GM19467 (cell line): ENCODE data around the gene C5.

ENCODE experiments used
- ATAC-seq: cut with Tn5 transposase; IDR thresholded peaks from one replicate; pipeline ENCODE4 v1.9.1; 2021; ENCODE audit warnings: mild to moderate bottlenecking, moderate library complexity; ENCODE audit not compliant: unreplicated experiment

Gene C5

DNA sequence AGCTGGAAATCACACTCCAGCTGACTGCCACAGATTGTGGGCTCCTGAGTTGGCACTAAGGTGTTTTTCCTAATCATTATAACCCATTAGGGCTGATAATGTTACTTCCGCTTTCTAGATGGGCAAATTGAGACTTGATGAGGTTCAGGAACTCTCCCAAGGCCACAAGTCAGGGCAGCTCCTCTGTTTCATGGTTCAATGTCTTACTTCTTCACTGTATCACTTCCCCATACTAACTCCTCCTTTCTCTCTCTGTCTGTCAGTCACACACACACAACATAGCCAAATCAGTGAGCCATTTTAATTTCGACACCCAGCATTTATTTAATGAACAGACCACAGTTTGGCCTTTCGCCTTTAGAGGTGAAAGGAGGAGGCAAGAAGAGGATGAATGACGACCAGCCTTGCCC is 105.6 kb downstream of the C5 start:
- ATAC-seq = peak; percentile 91

DNA sequence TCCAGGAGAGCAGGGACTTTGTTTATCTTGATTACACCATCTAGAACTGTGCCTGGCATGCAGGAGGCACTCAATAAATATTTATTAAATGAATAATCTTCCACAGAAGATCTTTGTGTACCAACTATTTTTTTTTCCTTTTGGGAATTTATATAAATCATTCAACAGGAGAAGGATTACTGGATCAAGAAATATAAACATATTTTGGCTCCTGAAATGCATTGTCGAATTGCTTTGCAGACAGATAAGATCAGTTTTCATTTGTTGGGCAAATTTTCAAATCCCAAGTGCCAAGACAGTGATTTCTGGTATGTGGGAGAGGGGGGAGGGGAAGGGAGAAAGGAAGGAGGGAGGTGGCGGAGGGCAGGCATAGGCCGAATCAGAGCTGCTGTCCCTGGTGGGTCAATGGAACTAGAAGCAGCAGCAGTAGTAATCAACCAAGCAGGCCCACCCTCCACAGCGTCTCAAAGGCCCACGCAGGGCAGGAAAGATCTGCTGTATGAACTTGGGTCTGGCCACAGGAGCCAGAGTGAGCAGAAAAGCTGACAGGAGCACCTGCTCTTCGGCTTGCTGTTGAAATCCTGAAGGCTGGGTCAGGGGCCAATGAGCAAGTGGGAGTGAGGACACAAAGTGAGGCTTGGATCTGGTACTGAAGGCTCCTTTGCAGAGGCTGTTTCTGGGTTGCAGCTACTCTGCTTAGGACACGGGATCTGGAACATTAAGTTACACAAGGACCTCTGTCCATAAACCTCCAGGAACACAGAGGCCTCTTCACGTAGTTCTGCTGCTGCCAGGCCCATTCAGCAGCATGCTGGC is 107.7 kb downstream of the C5 start:
- ATAC-seq = no peak

- no peak for ATAC-seq
These were observed 108.9 kb downstream of the C5 start for GRCh38 chr9:120941046-120941770.

- ATAC-seq = no peak
These were observed 109.5 kb downstream of the C5 start for GRCh38 chr9:120940573-120940972.

- ATAC-seq = no peak
These were observed 111.2 kb downstream of the C5 start for GRCh38 chr9:120938851-120939250.

DNA sequence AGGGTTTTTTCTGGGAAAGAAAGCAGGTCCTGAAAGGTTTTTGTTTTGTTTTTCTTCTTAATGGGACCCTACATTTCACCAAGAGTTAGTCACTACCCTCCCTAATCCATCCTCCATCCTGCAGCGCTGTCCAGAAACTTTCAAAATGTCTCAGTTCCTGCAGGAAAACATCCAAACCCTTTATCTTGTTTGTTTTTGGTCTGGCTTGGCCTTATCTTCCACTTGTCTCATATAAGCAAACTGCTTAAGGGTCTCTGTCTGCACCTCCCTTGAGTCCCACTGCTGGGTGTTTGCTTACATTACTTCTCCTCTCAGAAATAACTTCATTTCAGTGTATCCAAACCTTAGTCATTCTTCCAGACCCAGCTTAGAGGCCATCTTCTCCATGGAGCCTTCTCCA is 112.5 kb downstream of the C5 start:
- ATAC-seq = no peak

- ATAC-seq = no peak
These were observed 112.9 kb downstream of the C5 start for GRCh38 chr9:120937127-120937526.

GRCh38 chr9:120936764-120937122 is 113.3 kb downstream of the C5 start:
- ATAC-seq = no peak

GRCh38 chr9:120936011-120936763 is 113.9 kb downstream of the C5 start:
- peak; percentile 37 for ATAC-seq

DNA sequence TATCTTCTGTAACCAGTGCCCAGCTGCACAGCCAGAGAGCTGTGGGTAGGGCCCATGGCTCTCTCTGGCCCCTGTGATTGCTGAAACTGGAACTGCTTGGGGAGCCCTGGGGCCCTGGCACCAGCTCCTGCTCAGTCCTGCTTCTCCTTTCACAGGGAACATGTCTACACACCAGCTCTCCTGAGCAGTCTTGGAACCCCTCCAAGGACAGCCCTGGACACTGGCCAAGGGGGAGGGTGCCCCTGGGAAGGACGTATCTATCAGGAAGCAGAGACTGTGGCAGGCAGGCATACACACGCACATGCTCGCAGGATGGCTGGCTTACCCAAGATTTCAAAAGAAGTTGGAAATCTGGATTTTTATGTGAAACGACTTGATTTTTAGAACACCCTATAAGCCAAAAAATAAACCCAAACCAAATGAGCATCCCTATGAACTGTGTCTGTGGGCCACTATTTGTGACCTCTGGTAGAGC is 114.7 kb downstream of the C5 start:
- no peak for ATAC-seq

- no peak for ATAC-seq
These were observed 115.8 kb downstream of the C5 start for GRCh38 chr9:120934281-120934680.

DNA sequence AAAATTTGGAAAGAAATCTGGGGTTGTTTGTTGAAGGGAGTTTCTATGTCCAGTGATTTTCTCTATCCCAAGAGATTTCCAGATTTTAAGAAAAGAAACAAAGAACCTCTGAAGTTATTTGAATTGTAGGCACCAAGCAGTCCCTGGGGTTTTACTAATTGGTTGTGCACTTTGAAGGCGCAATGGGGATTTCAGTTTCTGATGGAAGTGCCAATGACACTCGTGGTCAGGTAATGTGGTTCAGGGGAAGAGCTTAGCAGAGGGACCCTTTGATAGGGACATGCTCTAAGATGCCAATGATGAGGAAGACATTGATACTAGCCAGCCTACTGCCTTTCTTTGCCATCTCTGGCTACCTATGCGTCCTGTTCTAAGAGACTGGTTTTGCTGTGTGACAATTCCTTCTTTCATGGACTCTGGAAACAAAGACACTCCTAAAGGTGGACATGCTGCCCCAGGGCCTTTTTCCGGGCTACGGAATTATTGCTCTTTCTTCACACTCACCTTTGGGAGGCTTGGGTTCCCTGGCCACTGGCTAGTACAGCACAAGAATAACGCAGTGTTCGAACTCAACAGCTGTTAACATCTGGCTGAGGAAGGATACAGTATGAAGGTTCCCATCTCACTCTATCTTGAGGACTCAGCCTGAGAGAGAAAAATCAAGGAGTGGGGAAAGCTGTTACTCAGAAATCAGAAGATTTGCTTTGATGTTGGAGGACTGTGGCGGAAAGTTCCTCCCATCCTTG is 116.6 kb downstream of the C5 start:
- ATAC-seq = no peak

- no peak for ATAC-seq
These were observed 117.8 kb downstream of the C5 start for GRCh38 chr9:120932086-120932823.

DNA sequence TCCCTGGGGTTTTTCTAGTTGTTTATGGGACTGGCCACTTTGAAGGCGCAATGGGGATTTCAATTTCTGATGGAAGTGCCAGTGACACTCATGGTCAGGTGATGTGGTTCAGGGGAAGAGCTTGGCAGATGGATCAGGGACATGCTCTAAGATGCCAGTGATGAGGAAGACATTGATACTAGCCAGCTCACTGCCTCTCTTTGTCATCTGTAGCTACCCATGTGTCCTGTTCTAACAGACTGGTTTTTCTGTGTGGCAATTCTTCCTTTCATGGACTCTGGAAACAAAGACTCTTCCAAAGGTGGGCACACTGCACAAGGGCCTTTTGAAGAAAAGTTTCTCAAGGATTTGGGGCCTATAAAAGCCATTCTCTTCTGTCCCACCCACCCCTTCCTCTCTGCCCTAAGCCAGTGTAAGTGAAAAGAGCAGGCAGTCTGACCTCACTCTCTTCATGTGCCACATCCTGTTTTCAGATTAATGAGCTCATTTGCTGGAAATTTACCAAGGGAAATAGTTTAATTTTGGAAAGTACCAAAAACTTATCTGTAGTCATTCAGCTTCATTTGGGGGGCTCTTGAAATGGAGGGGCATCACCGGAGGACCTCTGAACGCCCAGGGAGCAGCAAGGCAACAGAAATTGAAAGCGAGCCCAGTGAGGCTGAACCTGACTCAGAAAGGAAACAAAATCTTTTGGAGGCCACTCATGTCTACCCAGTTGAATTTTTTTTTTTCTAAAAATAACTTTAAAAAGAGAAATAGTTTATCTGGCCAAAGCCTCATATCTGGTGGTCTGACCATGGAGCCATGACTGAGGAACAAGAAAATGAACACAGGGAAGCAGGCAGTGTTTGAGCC is 118.6 kb downstream of the C5 start:
- peak; percentile 45 for ATAC-seq

- no peak for ATAC-seq
These were observed 120.8 kb downstream of the C5 start for GRCh38 chr9:120929229-120929791.

GRCh38 chr9:120928483-120929228 is 121.4 kb downstream of the C5 start:
- peak; percentile 35 for ATAC-seq

DNA sequence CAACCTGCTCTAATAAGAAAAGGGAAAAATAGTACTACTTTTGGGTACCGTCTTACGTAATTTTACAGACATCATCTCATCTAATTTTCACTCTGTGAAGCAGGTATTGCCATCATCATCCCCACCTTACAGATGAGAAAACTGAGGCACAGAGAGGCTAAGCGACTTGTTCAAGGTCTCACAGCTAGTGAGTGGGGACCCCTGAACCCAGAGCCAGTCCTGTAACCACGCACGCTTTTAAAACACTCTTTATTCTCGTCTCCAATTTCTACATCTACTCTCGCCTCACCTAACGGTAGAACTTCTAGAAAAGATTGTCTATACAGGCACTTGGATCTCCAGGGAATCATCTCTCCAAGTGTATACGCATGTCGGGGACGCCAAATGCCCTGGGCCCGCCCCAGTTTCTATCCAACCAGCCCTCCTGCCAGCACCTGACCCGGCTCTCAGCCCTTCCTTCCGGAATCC is 122.0 kb downstream of the C5 start:
- no peak for ATAC-seq
